HG03139 (cell line): ENCODE results near the gene CXCL9.
"Not testable (repeated sequence)": the region's sequence is repeated elsewhere in the genome, so short reads cannot be mapped to it uniquely, and the experiment has no call there.

Source experiments
- ATAC-seq: cut with Tn5 transposase; IDR thresholded peaks from one replicate; pipeline ENCODE4 v1.9.1; 2021; ENCODE audit not compliant: unreplicated experiment

Gene CXCL9

GRCh38 chr4:76012388-76012801 is 5.1 kb upstream of the CXCL9 start:
- no peak for ATAC-seq

- ATAC-seq: peak; percentile 37
Measured at GRCh38 chr4:76011700-76012387, 4.5 kb upstream of the CXCL9 start.

- ATAC-seq: no peak
Measured at GRCh38 chr4:76011018-76011670, 3.8 kb upstream of the CXCL9 start.

- no peak for ATAC-seq
Measured at GRCh38 chr4:76010576-76010975, 3.3 kb upstream of the CXCL9 start.

GRCh38 chr4:76009311-76009710 is 2.0 kb upstream of the CXCL9 start:
- ATAC-seq: no peak

- ATAC-seq: no peak
Measured at GRCh38 chr4:76003620-76004019, 3.7 kb downstream of the CXCL9 start.

GRCh38 chr4:76003035-76003434 is 4.3 kb downstream of the CXCL9 start:
- no peak for ATAC-seq

- ATAC-seq: no peak
Measured at GRCh38 chr4:76002176-76002575, 5.1 kb downstream of the CXCL9 start.

GRCh38 chr4:76001700-76002099 is 5.6 kb downstream of the CXCL9 start:
- no peak for ATAC-seq

- ATAC-seq: no peak
Measured at GRCh38 chr4:76000279-76000678, 7.0 kb downstream of the CXCL9 start.

- not testable (repeated sequence) for ATAC-seq
Measured at GRCh38 chr4:75998525-75999147, 8.7 kb downstream of the CXCL9 start.

GRCh38 chr4:75997946-75998345 is 9.4 kb downstream of the CXCL9 start:
- no peak for ATAC-seq

GRCh38 chr4:75997081-75997480 is 10.2 kb downstream of the CXCL9 start:
- no peak for ATAC-seq

- ATAC-seq: no peak
Measured at GRCh38 chr4:75995727-75996126, 11.6 kb downstream of the CXCL9 start.

- no peak for ATAC-seq
Measured at GRCh38 chr4:75992462-75992861, 14.8 kb downstream of the CXCL9 start.

GRCh38 chr4:75989846-75990528 is 17.3 kb downstream of the CXCL9 start:
- no peak for ATAC-seq

GRCh38 chr4:75985116-75985515 is 22.2 kb downstream of the CXCL9 start:
- ATAC-seq: no peak

- no peak for ATAC-seq
Measured at GRCh38 chr4:75980576-75980975, 26.7 kb downstream of the CXCL9 start.

- ATAC-seq: no peak
Measured at GRCh38 chr4:75976177-75976576, 31.1 kb downstream of the CXCL9 start.

GRCh38 chr4:75973766-75974165 is 33.5 kb downstream of the CXCL9 start:
- no peak for ATAC-seq

- ATAC-seq: no peak
Measured at GRCh38 chr4:75968084-75968483, 39.2 kb downstream of the CXCL9 start.

GRCh38 chr4:75963558-75963957 is 43.8 kb downstream of the CXCL9 start:
- ATAC-seq: no peak
